ENCODE data around the gene TMEM132C.

Gene TMEM132C

DNA sequence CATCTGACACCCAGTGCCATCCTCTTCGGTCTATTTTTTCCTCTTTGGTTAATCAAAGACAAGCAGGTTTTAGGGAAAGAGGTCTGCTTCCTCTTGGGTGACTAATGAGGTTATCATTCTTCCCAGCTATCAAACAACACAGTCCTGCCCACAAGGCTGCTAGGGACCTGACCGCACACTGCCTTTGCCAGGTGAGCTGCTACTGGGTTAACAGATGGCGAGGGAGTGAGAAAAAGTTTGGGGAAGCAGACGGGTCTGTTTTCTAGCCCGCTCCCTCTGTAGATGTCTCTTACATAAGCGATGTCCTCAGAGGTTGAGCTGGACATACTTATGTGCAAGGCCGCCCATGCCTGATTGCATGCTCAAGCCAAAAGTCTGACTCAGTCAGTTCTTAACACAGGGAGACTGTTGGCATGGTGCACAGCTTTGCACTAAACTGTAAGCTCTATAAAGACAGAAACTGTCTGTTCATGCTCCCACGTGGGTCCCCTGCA lies 462.7 kb downstream of the TMEM132C start:
- DNase-seq = no peak

GRCh38 chr12:128734371-128734770 lies 467.4 kb downstream of the TMEM132C start:
- no peak for DNase-seq

GRCh38 chr12:128737292-128737966 lies 470.5 kb downstream of the TMEM132C start:
- no peak for DNase-seq

DNA sequence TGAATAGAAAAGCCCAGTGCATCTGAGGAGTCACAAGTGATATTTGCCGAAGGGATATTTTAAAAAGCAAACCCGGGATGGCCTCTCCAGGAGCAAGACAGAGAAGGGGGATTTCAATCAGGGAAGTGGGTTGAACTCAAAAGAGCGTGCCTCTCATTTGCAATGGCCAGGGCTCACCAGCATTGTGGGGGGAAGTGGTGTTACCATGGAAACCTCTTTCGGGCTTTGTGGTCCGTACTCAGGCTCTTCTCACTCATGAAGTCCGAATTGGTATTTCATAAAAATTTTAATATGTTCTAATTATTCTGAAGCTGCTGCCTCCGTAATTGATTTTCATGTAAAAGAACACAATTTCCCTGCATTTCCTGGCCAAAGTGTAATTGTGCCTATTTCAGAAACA lies 476.9 kb downstream of the TMEM132C start:
- no peak for DNase-seq

DNA sequence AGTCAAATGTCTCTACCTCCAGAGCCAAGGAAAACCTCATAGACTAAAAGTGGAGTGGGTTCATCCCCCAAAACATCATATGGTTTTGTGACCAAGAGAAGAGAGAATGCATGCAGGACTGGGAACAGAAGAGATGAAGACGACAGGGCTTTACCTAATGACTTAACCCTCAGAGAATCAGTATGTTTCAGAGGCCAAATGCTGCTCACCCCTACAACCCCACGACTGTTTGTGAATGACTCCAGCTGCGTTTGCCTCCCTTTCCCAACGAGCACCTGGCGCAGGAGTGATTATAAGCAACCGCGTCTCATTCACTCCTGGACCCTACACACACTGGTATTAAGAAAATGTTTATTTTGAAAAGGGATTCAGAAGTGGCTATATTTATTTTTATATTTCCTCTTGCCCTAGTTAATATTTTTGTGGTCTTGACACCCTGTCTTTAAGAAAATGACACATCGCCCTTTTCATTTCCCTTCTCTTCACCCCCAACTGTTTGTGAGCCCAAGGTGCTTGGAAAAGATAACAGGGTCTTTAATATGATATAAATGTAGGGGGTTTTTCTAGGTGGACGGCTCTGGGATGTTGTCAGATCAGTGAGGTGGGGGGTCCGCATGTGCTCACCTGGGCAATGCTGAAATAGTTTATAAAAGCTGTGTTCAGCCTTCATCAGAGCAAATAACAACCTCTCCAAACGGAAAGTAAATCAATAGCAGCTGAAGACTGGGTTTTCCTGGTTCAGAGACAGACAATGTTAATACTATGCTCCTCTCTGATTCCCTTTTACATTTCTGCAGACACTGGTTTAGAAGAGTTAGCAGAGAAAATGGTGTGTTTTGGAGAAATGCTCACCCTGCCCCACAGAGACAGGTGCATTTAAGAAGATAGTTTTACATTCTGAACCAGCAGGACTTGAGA lies 479.1 kb downstream of the TMEM132C start:
- no peak for DNase-seq

- no peak for DNase-seq
These were observed 480.5 kb downstream of the TMEM132C start for GRCh38 chr12:128747441-128747840.

DNA sequence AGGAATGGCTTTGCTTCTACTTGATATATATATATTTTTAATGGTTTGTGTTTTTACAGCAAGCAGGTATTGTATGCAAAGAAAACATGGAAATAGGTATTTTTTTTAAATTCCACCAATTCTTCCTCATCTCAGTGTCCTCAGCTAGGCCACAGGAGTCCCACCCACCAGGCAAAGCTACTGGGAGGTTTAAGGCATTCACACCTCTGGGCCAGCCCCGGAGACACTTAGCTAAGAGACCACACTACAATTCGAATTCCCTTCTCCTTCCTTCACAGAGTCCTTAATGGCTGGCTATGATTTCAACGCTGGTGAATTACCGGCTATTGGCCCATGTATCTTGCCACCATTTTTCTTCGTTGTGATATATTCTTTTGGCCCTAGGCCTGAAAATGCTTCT lies 485.4 kb downstream of the TMEM132C start:
- DNase-seq = no peak

- no peak for DNase-seq
These were observed 486.5 kb downstream of the TMEM132C start for GRCh38 chr12:128753438-128753837.

DNA sequence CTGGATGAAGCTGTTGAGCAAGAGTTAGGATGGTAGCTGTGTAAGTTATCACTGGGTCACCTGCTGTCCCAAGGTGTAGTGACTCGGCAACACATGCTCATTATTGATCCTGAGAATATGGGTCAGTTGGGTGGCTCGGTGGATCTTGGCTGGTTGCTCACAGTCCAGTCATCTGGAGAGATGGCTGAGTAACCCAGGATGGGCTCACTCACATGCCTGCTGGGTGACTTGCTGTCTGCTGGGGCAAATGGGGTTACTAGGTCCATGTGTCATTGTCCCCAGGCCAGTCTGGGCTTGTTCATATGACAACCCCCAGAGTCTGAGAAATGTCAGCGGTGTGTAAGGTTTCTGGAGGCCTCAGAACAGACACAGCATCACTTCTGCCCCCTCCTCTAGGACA lies 487.3 kb downstream of the TMEM132C start:
- no peak for DNase-seq

GRCh38 chr12:128755566-128755965 lies 488.6 kb downstream of the TMEM132C start:
- DNase-seq = no peak
